ENCODE measurements around the gene RABL6. TPM values are rescaled to one million over a fixed set of nuclear protein-coding genes. Genes with fewer than 3 reads are reported as not detected.

Gene RABL6
- polyA plus RNA-seq, 1 experiment, result 35.4 TPM

- Histone ChIP-seq H3K4me3 (ENCODE audit: low read depth, low read length) (peak overlapping the region; percentile 78), H3K9me3 (ENCODE audit: control insufficient read depth, insufficient read depth, low read length) (no peaks in the 10 kb centered on the region; the same call in 1 of the 2 replicates), H3K27me3 (ENCODE audit: control insufficient read depth, insufficient read depth, low read length) (peaks cover 6% of the 10 kb centered on the region), H3K27ac (ENCODE audit: low read depth, low read length) (no peak overlapping the region)
- no peak for DNase-seq (ENCODE audit: low read depth, low spot score)
- POLR2A ChIA-PET, result interaction anchor here (0.6 kb wide), 1 partner anchor 241 kb away, joined by 5 read pairs; no protein-coding TSS in a partner anchor
- CTCF ChIA-PET, result interaction anchor here (1.5 to 2.6 kb wide), 2 partner anchors 14 to 36 kb away, joined by 5 to 12 read pairs; partner anchors contain the start of gene AJM1
- TF ChIP-seq CTCF (IDR thresholded peaks at IDR 0.05; ENCODE audit: low read depth, low read length), result no peak
These were observed 1.0 kb upstream of the RABL6 start for GRCh38 chr9:136806631-136807201.

GRCh38 chr9:136808075-136808805 is 492 bp downstream of the RABL6 start:
- TF ChIP-seq CTCF (IDR thresholded peaks at IDR 0.05; ENCODE audit: low read depth, low read length), result no peak
- ChIA-PET POLR2A (interaction anchor here (1.0 kb wide), 2 partner anchors 14 to 18 kb away, joined by 3 read pairs; no protein-coding TSS in a partner anchor), CTCF (interaction anchor here (2.6 kb wide), 1 partner anchor 15 kb away, joined by 12 read pairs; no protein-coding TSS in a partner anchor)
- DNase-seq (ENCODE audit: low read depth, low spot score), result no peak
- no peaks in the 10 kb centered on the region for H3K27me3 ChIP-seq (ENCODE audit: control insufficient read depth, insufficient read depth, low read length)
- H3K4me3 ChIP-seq (ENCODE audit: low read depth, low read length), result peak overlapping the region; percentile 78
- H3K27ac ChIP-seq (ENCODE audit: low read depth, low read length), result peak overlapping the region; percentile 11
- H3K9me3 ChIP-seq (ENCODE audit: control insufficient read depth, insufficient read depth, low read length), result no peaks in the 10 kb centered on the region; the same call in 1 of the 2 replicates

GRCh38 chr9:136808806-136809158 is 1.0 kb downstream of the RABL6 start:
- Histone ChIP-seq H3K27ac (ENCODE audit: low read depth, low read length) (peak overlapping the region; percentile 11), H3K4me3 (ENCODE audit: low read depth, low read length) (peak overlapping the region; percentile 78), H3K9me3 (ENCODE audit: control insufficient read depth, insufficient read depth, low read length) (no peaks in the 10 kb centered on the region; the same call in 1 of the 2 replicates), H3K27me3 (ENCODE audit: control insufficient read depth, insufficient read depth, low read length) (no peaks in the 10 kb centered on the region)
- TF ChIP-seq CTCF (IDR thresholded peaks at IDR 0.05; ENCODE audit: low read depth, low read length), result no peak
- CTCF ChIA-PET, result no interaction called here
- POLR2A ChIA-PET, result interaction anchor here (0.6 to 1.0 kb wide), 2 partner anchors 9 to 18 kb away, joined by 3 read pairs; no protein-coding TSS in a partner anchor
- no peak for DNase-seq (ENCODE audit: low read depth, low spot score)

- DNase-seq (ENCODE audit: low read depth, low spot score), result no peak
- no peak for TF ChIP-seq CTCF (IDR thresholded peaks at IDR 0.05; ENCODE audit: low read depth, low read length)
- Histone ChIP-seq H3K27me3 (ENCODE audit: control insufficient read depth, insufficient read depth, low read length) (no peaks in the 10 kb centered on the region), H3K27ac (ENCODE audit: low read depth, low read length) (no peak overlapping the region), H3K4me3 (ENCODE audit: low read depth, low read length) (no peak overlapping the region), H3K9me3 (ENCODE audit: control insufficient read depth, insufficient read depth, low read length) (no peaks in the 10 kb centered on the region)
- CTCF ChIA-PET, result no interaction called here
- POLR2A ChIA-PET, result interaction anchor here (1.1 kb wide), 1 partner anchor 27 kb away, joined by 3 read pairs; the partner anchor contains the start of gene AJM1
These were observed 7.1 kb downstream of the RABL6 start for GRCh38 chr9:136814725-136815421.
